NCI-H345 treated with DMSO at 0.1 percent for 48 hours (cell line): ENCODE measurements around the gene BET1L.
"Not testable (repeated sequence)": the region's sequence is repeated elsewhere in the genome, so short reads cannot be mapped to it uniquely, and the experiment has no call there.

Experiments used
- DNase-seq: peaks from one replicate; lab custom pipeline; 2025; ENCODE audit not compliant: unreplicated experiment; lab: John Stamatoyannopoulos, UW

Gene BET1L

DNA sequence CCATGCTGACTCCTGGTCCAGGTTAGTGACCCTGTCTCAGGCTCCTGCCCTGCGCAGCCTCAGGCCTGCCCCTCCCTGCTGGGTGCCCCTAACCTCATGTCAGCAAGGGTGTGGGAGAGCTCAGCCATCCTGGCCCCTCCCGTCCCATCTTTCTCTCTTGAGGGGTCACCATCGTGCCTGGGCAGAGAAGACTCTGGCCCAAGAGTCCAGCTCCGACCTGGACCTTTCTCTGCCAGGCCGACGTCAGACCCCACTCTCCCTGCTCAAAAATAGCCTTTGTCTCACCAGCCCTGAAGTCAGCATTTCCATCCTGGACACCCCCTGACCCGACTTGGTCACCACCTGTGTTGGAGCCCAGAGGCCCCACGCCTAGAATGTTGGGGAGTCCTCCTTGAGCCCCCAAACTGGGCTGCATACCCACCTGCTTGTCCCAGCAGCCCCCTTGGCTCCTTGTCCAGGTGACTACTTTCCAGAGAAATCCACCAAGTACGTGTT lies 9.4 kb downstream of the BET1L start:
- DNase-seq, result no peak

DNA sequence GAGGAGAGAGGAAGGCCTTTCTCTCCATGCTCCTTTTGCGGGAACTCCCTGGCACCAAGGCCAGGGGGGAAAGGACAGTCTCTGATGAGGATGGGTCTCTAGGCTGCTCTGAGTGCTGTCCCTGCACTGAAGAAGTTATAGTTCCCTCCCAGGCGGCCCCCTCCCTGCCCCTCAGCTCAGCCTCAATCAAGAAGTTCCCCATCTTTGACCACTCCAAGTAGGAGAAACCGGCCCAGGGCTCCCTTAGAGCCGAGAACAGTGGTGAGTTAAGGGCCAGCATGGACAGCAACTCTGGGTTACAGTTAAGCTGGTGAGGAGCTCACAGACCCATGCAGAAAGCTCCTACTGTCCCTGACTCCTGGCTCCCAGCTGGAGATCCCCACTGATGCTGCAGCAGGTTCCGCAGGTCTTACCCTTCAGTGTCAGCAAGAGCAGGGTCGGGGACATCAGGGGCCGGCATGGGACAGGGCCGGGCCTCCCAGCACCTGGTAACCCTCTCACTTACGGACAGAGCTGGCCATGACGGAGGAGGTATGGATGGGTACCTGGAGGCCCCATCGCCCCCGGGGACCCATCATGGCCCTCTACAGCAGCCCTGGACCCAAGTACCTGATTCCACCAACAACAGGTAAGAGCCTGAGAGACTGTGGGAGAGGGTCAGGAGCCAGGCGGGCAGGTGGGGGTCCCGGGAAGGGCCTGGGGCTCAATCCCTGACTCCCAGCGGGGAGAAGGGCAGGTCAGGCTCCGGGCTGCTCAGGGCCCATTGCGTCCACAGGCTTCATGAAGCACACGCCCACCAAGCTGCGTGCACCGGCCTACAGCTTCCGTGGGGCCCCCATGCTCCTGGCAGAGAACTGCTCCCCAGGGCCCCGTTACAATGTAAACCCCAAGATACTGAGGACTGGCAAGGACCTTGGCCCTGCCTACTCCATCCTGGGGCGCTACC lies 10.1 kb downstream of the BET1L start:
- no peak for DNase-seq

DNA sequence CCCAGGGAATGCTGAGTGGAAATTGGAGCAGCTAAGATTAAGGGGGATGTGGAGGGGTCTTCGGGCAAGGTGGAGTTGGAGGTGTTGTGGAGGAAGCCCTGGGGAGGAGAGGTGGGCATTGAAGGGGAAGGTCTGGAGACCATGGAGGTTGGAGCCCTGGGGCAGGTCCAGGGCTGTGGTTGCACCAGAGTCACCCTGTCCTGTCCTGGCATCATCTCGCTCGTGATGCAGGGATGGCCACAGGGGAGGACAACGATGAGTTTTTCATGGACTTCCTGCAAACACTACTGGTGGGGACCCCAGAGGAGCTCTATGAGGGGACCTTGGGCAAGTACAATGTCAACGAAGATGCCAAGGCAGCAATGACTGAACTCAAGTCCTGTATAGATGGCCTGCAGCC lies 13.7 kb downstream of the BET1L start:
- DNase-seq, result not testable (repeated sequence)

DNA sequence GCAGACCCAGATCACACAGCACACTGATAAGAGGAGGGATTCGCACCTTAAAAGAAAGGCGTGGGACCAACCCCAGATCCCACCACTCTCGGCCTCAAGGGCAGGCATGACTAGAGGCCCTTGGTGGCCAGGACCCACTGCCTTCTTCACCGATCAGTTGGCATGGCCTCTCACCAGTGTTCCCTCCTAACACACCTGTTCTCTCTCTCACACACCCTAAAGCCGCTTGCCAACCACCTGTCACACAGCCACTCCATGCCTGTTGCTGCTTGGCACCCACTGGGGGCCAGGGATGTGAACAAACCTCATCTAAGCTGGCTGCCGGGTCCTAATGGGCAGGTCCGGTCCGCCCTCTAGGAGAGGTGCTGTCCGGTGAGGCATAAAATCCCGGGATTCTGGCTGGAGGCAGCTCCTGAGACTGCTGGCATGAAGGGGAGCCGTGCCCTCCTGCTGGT lies 14.5 kb downstream of the BET1L start, which contains the start of gene SCGB1C1:
TSS of gene SCGB1C1 (plus strand) at position 405 of the 455 bp plus-strand sequence. CDS start at position 427, 22 bp downstream.
- DNase-seq, result not testable (repeated sequence)

DNA sequence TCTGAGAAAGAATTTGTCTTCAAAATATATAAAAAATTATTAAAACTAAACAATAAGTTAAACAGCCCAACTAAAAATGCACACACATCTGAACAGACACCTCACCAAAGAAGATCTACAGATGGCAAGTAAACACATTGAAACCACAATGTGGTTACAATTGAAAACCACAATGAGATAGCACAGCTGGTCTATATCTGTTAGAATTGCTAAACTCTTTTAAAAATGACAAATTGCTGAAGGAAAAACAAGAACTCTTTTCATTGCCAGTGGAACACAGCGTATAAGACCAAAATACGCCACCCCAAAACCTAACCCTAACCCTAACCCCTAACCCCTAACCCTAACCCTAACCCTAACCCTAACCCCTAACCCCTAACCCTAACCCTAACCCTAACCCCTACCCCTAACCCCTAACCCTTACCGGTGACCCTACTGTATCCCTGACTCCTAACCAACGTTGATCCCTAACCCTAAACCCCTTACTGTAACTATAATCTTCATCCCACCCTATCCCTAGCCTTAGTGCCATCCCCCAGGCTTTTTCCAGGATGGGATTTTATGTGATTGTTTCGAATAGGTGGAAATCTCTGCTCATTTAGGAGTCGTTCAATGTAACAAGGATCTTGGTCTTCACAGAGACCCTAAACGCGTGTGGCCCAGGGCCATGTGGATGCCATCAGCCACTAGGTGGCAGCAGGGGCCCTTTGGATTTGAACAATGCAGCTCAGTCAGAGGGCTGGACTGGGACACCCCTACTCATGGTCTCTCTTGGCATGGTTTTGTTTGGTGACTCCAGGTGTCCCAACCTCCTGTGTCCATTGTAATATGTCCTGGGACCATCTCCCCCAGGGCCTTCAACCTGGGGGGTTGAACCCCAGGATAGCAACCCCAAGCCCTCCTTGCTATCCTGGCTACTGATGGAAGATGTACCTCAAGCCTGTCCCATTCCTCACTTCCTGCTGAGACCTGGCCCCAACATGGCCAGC lies 15.4 kb downstream of the BET1L start:
- DNase-seq, result not testable (repeated sequence)

DNA sequence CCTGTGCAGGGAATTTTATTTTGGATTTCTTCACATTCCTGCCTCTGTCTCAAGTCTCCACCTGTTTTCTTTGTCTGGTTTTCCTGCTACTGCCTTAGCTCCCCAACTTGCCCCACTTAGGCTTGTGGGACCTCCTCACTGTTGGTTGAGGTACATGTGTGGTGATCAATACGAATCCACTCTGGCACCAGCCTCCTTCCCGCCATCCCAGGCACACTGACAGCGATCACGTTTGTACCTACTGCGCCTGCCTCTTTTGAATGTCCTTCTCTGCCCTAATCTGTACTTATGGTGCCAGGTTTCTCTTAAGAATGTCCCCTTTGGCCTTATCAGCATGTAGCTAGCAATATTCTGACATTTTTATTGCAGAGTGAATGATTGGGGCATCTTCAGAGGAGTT lies 16.7 kb downstream of the BET1L start:
- DNase-seq, result not testable (repeated sequence)

DNA sequence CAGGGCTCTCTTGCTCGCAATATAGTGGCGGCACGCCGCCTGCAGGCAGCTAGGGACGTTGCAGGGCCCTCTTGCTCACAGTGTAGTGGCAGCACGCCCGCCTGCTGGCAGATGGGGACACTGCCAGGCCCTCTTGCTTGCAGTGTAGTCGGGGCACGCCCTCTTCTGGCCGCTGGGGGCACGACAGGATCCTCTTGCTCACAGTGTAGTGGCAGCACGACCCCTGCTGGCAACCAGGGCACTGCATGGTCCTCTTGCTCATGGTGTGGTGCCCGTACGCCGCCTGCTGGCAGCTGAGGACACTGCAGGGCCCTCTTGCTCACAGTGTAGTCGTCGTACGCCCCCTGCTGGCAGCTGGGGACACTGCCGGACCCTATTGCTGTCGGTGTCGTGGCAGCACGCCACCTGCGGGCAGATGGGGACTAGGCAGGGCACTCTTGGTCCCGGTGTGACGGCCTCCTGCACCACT lies 17.3 kb downstream of the BET1L start:
- not testable (repeated sequence) for DNase-seq

DNA sequence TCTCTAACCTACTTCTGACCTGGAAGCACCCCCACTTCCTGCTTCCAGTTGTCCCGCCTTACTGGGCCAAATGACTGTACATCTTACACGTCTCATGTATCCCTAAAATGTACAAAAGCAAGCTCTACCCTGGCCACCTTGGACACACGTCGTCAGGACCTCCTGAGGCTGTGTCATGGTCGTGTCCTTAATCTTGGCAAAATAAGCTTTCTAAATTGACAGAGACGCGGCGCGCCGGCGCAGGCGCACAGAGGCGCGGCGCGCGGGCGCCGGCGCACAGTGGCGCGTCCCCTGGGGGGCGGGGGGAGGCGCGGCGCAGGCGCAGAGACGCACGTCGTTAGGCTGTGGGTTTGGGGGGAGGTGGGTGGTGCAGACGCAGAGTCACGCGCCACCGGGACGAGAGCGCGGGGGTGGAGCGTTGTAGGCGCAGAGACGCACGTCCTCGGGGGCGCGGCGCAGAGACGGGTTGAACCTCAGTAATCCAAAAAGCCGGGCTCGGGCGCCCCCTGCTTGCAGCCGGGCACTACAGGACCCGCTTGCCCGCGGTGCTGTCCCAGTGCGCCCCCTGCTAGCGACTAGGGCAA lies 17.9 kb downstream of the BET1L start:
- DNase-seq, result not testable (repeated sequence)

DNA sequence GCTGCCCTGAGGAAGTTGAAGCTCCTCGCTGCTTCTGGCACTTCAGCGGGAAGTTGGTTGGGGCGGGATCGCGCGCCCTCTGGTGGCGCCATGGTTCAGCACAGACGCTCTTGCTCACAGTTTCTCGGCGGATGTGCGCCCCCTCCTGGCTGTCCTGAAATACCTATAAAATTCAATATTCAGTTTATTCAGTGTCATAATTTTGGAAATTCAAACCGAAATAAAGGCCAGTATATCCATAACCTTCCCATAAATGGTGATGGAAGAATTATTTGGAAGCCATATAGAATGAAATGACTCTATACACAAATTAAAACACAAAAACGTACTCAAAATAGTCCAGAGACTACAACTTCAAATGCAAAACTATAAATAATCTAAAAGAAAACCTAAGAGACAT lies 27.0 kb downstream of the BET1L start:
- not testable (repeated sequence) for DNase-seq
